PFSK-1 (cell line): ENCODE data around the gene SAMD10.

Experiments
- POLR2AphosphoS5 ChIP-seq: IDR thresholded peaks from 2 replicates; pipeline ENCODE4 v1.6.1; 2012; ENCODE audit warnings: low read depth, mild to moderate bottlenecking, control low read depth, low read length, moderate library complexity
- SIN3A ChIP-seq: IDR thresholded peaks from 2 replicates; pipeline ENCODE4 v1.6.1; 2012; ENCODE audit warnings: mild to moderate bottlenecking, low read length, moderate library complexity, borderline replicate concordance; ENCODE audit not compliant: insufficient read depth
- TAF1 ChIP-seq: IDR thresholded peaks from 2 replicates; pipeline ENCODE4 v1.6.1; 2012; ENCODE audit warnings: low read length, control low read depth, borderline replicate concordance; ENCODE audit not compliant: insufficient read depth

DNA sequence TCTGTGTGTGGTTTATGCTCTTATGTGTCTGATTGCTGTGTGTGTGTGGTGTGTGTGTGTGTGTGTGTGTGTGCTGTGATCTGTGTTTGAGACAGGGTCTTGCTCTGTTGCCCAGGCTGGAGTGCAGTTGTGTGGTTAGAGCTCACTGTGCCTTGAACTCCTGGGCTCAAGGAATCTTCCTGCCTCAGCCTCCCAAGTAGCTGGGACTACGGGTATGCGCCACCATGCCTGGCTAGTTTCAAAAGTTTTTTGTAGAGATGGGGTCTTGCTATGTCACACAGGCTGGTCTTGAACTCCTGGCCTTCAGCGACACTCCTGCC, 6.3 kb downstream of the SAMD10 start:
- TF ChIP-seq POLR2AphosphoS5, result no peak
- TF ChIP-seq TAF1, result no peak
- TF ChIP-seq SIN3A, result no peak
